ENCODE results near the gene LGALS7B. TPM values are rescaled to one million over a fixed set of nuclear protein-coding genes. Genes with fewer than 3 reads are reported as not detected.
"Not testable (repeated sequence)": the region's sequence is repeated elsewhere in the genome, so short reads cannot be mapped to it uniquely, and the experiment has no call there.

Gene LGALS7B
- polyA plus RNA-seq, 1 donor from 2014 or later, result not detected

- no peak overlapping the region for H2AFZ ChIP-seq (ENCODE audit: low read depth, low read length)
- no peaks in the 10 kb centered on the region for H3K9me2 ChIP-seq (ENCODE audit: insufficient read depth, low read length)
- no peaks in the 10 kb centered on the region for H3K79me2 ChIP-seq (replicated peaks; ENCODE audit: insufficient read depth, low read length)
- H3K4me3 ChIP-seq (ENCODE audit: low read length), result no peak overlapping the region
- no peaks in the 10 kb centered on the region for H3F3A ChIP-seq (ENCODE audit: insufficient read depth, low read length, poor library complexity, severe bottlenecking)
- peaks cover 17% of the 10 kb centered on the region for H3K27me3 ChIP-seq (ENCODE audit: insufficient read depth, low read depth, low read length)
- no peaks in the 10 kb centered on the region for H3K9me3 ChIP-seq (ENCODE audit: low read length)
- no peak overlapping the region for H3K4me2 ChIP-seq (ENCODE audit: low read length)
- no peaks in the 10 kb centered on the region for H3K36me3 ChIP-seq (ENCODE audit: insufficient read depth, low read length)
- H4K20me1 ChIP-seq (ENCODE audit: insufficient read depth), result no peaks in the 10 kb centered on the region
- H3K27ac ChIP-seq (ENCODE audit: low read length), result no peak overlapping the region
- TF ChIP-seq POLR2AphosphoS5 (IDR thresholded peaks at IDR 0.05) (no peak), TAF1 (IDR thresholded peaks at IDR 0.05; ENCODE audit: low read depth) (no peak), EP300 (conservative IDR thresholded peaks at IDR 0.05; ENCODE audit: poor library complexity, severe bottlenecking) (no peak), REST (IDR thresholded peaks at IDR 0.05; ENCODE audit: borderline replicate concordance) (no peak), SMC3 (conservative IDR thresholded peaks at IDR 0.05; ENCODE audit: poor library complexity) (no peak), EZH2 (IDR thresholded peaks at IDR 0.05; ENCODE audit: borderline replicate concordance, insufficient read depth, low read length, poor library complexity, severe bottlenecking) (no peak), MXI1 (conservative IDR thresholded peaks at IDR 0.05; ENCODE audit: poor library complexity, severe bottlenecking) (no peak), RAD21 (conservative IDR thresholded peaks at IDR 0.05) (no peak)
- TF ChIP-seq, protein P1, sequence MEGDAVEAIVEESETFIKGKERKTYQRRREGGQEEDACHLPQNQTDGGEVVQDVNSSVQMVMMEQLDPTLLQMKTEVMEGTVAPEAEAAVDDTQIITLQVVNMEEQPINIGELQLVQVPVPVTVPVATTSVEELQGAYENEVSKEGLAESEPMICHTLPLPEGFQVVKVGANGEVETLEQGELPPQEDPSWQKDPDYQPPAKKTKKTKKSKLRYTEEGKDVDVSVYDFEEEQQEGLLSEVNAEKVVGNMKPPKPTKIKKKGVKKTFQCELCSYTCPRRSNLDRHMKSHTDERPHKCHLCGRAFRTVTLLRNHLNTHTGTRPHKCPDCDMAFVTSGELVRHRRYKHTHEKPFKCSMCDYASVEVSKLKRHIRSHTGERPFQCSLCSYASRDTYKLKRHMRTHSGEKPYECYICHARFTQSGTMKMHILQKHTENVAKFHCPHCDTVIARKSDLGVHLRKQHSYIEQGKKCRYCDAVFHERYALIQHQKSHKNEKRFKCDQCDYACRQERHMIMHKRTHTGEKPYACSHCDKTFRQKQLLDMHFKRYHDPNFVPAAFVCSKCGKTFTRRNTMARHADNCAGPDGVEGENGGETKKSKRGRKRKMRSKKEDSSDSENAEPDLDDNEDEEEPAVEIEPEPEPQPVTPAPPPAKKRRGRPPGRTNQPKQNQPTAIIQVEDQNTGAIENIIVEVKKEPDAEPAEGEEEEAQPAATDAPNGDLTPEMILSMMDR (IDR thresholded peaks at IDR 0.05; ENCODE audit: poor library complexity, severe bottlenecking), result no peak
- H3K9ac ChIP-seq (ENCODE audit: low read length), result no peak overlapping the region
Measured at GRCh38 chr19:38796154-38796553, 7.2 kb downstream of the LGALS7B start.

GRCh38 chr19:38797781-38798180 is 8.8 kb downstream of the LGALS7B start:
- not testable (repeated sequence) for H3K9me3 ChIP-seq (ENCODE audit: low read length); H3F3A ChIP-seq (ENCODE audit: insufficient read depth, low read length, poor library complexity, severe bottlenecking); H4K20me1 ChIP-seq (ENCODE audit: insufficient read depth); H2AFZ ChIP-seq (ENCODE audit: low read depth, low read length); H3K9ac ChIP-seq (ENCODE audit: low read length); H3K4me2 ChIP-seq (ENCODE audit: low read length); H3K9me2 ChIP-seq (ENCODE audit: insufficient read depth, low read length); H3K79me2 ChIP-seq (replicated peaks; ENCODE audit: insufficient read depth, low read length); H3K36me3 ChIP-seq (ENCODE audit: insufficient read depth, low read length); H3K27ac ChIP-seq (ENCODE audit: low read length); H3K4me3 ChIP-seq (ENCODE audit: low read length)
- peaks cover 10% of the 10 kb centered on the region for H3K27me3 ChIP-seq (ENCODE audit: insufficient read depth, low read depth, low read length)

- Histone ChIP-seq H3K36me3 (ENCODE audit: insufficient read depth, low read length) (no peaks in the 10 kb centered on the region), H3K27me3 (ENCODE audit: insufficient read depth, low read depth, low read length) (peaks cover 3% of the 10 kb centered on the region), H3K79me2 (replicated peaks; ENCODE audit: insufficient read depth, low read length) (no peaks in the 10 kb centered on the region)
Measured at GRCh38 chr19:38799104-38799503, 10.1 kb downstream of the LGALS7B start.

More at GRCh38 chr19:38799104-38799503, 10.1 kb downstream of the LGALS7B start:
- no peak for TF ChIP-seq SMC3 (conservative IDR thresholded peaks at IDR 0.05; ENCODE audit: poor library complexity)
- TF ChIP-seq POLR2AphosphoS5 (IDR thresholded peaks at IDR 0.05), result no peak
- TF ChIP-seq TAF1 (IDR thresholded peaks at IDR 0.05; ENCODE audit: low read depth), result no peak
- H2AFZ ChIP-seq (ENCODE audit: low read depth, low read length), result no peak overlapping the region
- no peak overlapping the region for H3K4me3 ChIP-seq (ENCODE audit: low read length)
- no peaks in the 10 kb centered on the region for H3K9me2 ChIP-seq (ENCODE audit: insufficient read depth, low read length)
- no peak overlapping the region for H3K9ac ChIP-seq (ENCODE audit: low read length)
- no peaks in the 10 kb centered on the region for H3K9me3 ChIP-seq (ENCODE audit: low read length)
- H3F3A ChIP-seq (ENCODE audit: insufficient read depth, low read length, poor library complexity, severe bottlenecking), result no peaks in the 10 kb centered on the region
- no peak overlapping the region for H3K27ac ChIP-seq (ENCODE audit: low read length)
- H3K4me2 ChIP-seq (ENCODE audit: low read length), result no peak overlapping the region
- no peaks in the 10 kb centered on the region for H4K20me1 ChIP-seq (ENCODE audit: insufficient read depth)
